WTC11 (cell line): Measurements from ENCODE around the gene GGCT. TPM values are rescaled to one million over a fixed set of nuclear protein-coding genes. Genes with fewer than 3 reads are reported as not detected.

Experiments used
- ATAC-seq: fragments of 200-7000 bp; cut with Tn5 transposase; 2 replicates; pipeline ENCODE4 v1.10.0; 2021; ENCODE audit warnings: mild to moderate bottlenecking, moderate library complexity
- CTCF ChIA-PET: fragments of 300-600 bp; sonication (Branson Sonifier 250); formaldehyde crosslinking; loops from one replicate; lab custom pipeline; 2021; ENCODE audit warnings: antibody characterized with exemption; lab: Charles Lee
- POLR2A ChIA-PET: fragments of 350-600 bp; sonication (Branson Sonifier 250); formaldehyde crosslinking; loops from one replicate; lab custom pipeline; 2021; ENCODE audit warnings: antibody characterized with exemption; lab: Charles Lee
- DNase-seq: peaks from one replicate; pipeline ENCODE4 v3.0.0; 2021; ENCODE audit warnings: low spot score
- H3K27ac Mint-ChIP-seq: 2 replicates; pipeline ENCODE4 v1.8.0; 2021; ENCODE audit warnings: mixed read lengths
- H3K27me3 Mint-ChIP-seq: 2 replicates; pipeline ENCODE4 v1.8.0; 2021; ENCODE audit warnings: low read depth, mild to moderate bottlenecking, moderate library complexity, mixed read lengths
- H3K36me3 Mint-ChIP-seq: 2 replicates; pipeline ENCODE4 v1.8.0; 2021; ENCODE audit warnings: mixed read lengths
- H3K4me1 Mint-ChIP-seq: 2 replicates; pipeline ENCODE4 v1.8.0; 2022; ENCODE audit warnings: mixed read lengths
- H3K4me3 Mint-ChIP-seq: 2 replicates; pipeline ENCODE4 v1.8.0; 2021; ENCODE audit warnings: mild to moderate bottlenecking, moderate library complexity, mixed read lengths
- H3K9me3 Mint-ChIP-seq: 2 replicates; pipeline ENCODE4 v1.8.0; 2021; ENCODE audit warnings: mixed read lengths
- AFF4 ChIP-seq: sonication (generic); formaldehyde crosslinking; IDR thresholded peaks from 2 replicates; pipeline ENCODE4 v1.8.1; 2023; ENCODE audit warnings: mild to moderate bottlenecking, missing genetic modification reagents, borderline replicate concordance
- E2F1 ChIP-seq: sonication (generic); formaldehyde crosslinking; IDR thresholded peaks from 2 replicates; pipeline ENCODE4 v1.8.0; 2022; ENCODE audit warnings: mild to moderate bottlenecking, missing genetic modification reagents
- FOXK1 ChIP-seq: sonication (generic); formaldehyde crosslinking; IDR thresholded peaks from 2 replicates; pipeline ENCODE4 v1.8.0; 2022; ENCODE audit warnings: mild to moderate bottlenecking, moderate library complexity, missing genetic modification reagents
- GTF2I ChIP-seq: fragments of 250-450 bp; sonication (Bioruptor Pico); conservative IDR thresholded peaks from 2 replicates; pipeline ENCODE4 v1.4.0; 2021; ENCODE audit warnings: mild to moderate bottlenecking
- HMGXB4 ChIP-seq: sonication (generic); formaldehyde crosslinking; IDR thresholded peaks from 2 replicates; pipeline ENCODE4 v1.8.1; 2023; ENCODE audit warnings: mild to moderate bottlenecking, moderate library complexity, missing genetic modification reagents
- OVOL2 ChIP-seq: fragments of 250-450 bp; sonication (Bioruptor Pico); IDR thresholded peaks from 2 replicates; pipeline ENCODE4 v1.9.0; 2021; ENCODE audit warnings: mild to moderate bottlenecking, borderline replicate concordance
- RELA ChIP-seq: sonication (generic); formaldehyde crosslinking; IDR thresholded peaks from 2 replicates; pipeline ENCODE4 v1.8.1; 2022; ENCODE audit warnings: missing genetic modification reagents, mild to moderate bottlenecking, borderline replicate concordance
- SOX15 ChIP-seq: fragments of 250-450 bp; sonication (Bioruptor Pico); IDR thresholded peaks from 2 replicates; pipeline ENCODE4 v1.9.0; 2021; ENCODE audit warnings: mild to moderate bottlenecking
- ZNF138 ChIP-seq: sonication (generic); formaldehyde crosslinking; conservative IDR thresholded peaks from 2 replicates; pipeline ENCODE4 v1.8.1; 2022; ENCODE audit warnings: mild to moderate bottlenecking, moderate library complexity, missing genetic modification reagents
- total RNA-seq: library from RNA; stranded (reverse); gene quantifications from 3 replicates; pipeline ENCODE4 v1.2.3, GENCODE V29; 2021
- TF ChIP-seq, protein P1 (sequence below): fragments of 250-450 bp; sonication (Bioruptor Pico); IDR thresholded peaks from 2 replicates; pipeline ENCODE4 v1.8.0; 2021; ENCODE audit warnings: mild to moderate bottlenecking
- TF ChIP-seq, protein P2 (sequence below): fragments of 250-450 bp; sonication (Bioruptor Pico); IDR thresholded peaks from 2 replicates; pipeline ENCODE4 v2.1.2; 2022; ENCODE audit warnings: mild to moderate bottlenecking, moderate library complexity
- TF ChIP-seq, protein P3 (sequence below): sonication (generic); formaldehyde crosslinking; IDR thresholded peaks from 2 replicates; pipeline ENCODE4 v1.8.1; 2022; ENCODE audit warnings: missing genetic modification reagents, borderline replicate concordance
- TF ChIP-seq, protein P4 (sequence below): sonication (generic); formaldehyde crosslinking; IDR thresholded peaks from 2 replicates; pipeline ENCODE4 v1.8.1; 2022; ENCODE audit warnings: mild to moderate bottlenecking, moderate library complexity, missing genetic modification reagents

Gene GGCT
- total RNA-seq, 1 experiment from 2014 or later = 95.4 TPM

DNA sequence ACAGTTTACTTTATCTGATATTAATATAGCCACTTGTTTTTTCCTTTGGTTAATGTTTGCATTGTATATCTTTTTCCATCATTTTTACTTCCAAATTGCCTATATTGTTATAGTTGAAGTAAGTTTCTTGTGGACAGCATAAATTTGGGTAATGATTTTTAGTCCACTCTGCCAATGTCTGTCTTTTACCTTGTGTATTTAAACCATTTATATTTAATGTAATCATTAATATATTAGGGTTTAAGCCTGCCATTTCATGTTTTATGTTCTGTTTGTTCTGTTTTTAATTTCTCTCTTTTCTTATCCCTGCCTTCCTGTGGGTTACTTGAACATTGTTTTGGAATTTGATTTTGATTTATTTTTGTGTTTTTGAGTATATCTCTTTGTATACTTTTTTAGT, 13.2 kb downstream of the GGCT start (continued):
- TF ChIP-seq RELA (CRISPR knock-in tag) (no peak), FOXK1 (CRISPR knock-in tag) (no peak), OVOL2 (CRISPR knock-in tag) (no peak), HMGXB4 (no peak), AFF4 (CRISPR knock-in tag) (no peak), GTF2I (no peak)
- TF ChIP-seq, protein P1, sequence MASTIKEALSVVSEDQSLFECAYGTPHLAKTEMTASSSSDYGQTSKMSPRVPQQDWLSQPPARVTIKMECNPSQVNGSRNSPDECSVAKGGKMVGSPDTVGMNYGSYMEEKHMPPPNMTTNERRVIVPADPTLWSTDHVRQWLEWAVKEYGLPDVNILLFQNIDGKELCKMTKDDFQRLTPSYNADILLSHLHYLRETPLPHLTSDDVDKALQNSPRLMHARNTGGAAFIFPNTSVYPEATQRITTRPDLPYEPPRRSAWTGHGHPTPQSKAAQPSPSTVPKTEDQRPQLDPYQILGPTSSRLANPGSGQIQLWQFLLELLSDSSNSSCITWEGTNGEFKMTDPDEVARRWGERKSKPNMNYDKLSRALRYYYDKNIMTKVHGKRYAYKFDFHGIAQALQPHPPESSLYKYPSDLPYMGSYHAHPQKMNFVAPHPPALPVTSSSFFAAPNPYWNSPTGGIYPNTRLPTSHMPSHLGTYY = no peak
- TF ChIP-seq, protein P2, sequence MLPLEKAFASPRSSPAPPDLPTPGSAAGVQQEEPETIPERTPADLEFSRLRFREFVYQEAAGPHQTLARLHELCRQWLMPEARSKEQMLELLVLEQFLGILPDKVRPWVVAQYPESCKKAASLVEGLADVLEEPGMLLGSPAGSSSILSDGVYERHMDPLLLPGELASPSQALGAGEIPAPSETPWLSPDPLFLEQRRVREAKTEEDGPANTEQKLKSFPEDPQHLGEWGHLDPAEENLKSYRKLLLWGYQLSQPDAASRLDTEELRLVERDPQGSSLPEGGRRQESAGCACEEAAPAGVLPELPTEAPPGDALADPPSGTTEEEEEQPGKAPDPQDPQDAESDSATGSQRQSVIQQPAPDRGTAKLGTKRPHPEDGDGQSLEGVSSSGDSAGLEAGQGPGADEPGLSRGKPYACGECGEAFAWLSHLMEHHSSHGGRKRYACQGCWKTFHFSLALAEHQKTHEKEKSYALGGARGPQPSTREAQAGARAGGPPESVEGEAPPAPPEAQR (CRISPR knock-in tag) = no peak

DNA sequence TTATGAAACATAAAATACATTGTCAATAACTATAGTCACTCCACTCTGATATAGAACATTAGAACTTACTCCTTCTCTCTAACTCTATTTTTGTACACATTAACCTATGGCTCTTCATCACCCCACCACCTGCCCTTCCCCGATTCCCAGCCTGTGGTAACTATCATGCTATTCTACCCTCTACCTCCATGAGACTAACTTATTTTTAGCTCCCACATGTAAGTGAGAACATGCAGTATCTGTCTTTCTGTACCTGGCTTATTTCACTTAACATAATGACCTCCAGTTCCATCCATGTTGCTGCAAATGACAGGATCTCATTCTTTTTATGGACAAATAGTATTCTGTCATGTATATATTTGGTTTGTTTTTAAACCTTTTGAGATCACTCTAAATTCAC, 17.3 kb downstream of the GGCT start:
- CTCF ChIA-PET = interaction anchor here (0.6 kb wide), 2 partner anchors 135 to 481 kb away, joined by 3 read pairs; no protein-coding TSS in a partner anchor

More for the DNA sequence above, 17.3 kb downstream of the GGCT start:
- Mint-ChIP-seq H3K4me1 (peaks cover 11% of the 10 kb centered on the region), H3K36me3 (peaks cover 13% of the 10 kb centered on the region), H3K9me3 (peaks cover 24% of the 10 kb centered on the region), H3K4me3 (no peak overlapping the region), H3K27me3 (no peaks in the 10 kb centered on the region; the same call in 1 of the 2 replicates), H3K27ac (no peak overlapping the region)
- no peak for ATAC-seq
- no peak for DNase-seq
- TF ChIP-seq, protein P3, sequence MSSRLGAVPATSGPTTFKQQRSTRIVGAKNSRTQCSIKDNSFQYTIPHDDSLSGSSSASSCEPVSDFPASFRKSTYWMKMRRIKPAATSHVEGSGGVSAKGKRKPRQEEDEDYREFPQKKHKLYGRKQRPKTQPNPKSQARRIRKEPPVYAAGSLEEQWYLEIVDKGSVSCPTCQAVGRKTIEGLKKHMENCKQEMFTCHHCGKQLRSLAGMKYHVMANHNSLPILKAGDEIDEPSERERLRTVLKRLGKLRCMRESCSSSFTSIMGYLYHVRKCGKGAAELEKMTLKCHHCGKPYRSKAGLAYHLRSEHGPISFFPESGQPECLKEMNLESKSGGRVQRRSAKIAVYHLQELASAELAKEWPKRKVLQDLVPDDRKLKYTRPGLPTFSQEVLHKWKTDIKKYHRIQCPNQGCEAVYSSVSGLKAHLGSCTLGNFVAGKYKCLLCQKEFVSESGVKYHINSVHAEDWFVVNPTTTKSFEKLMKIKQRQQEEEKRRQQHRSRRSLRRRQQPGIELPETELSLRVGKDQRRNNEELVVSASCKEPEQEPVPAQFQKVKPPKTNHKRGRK (CRISPR knock-in tag) = no peak
- TF ChIP-seq SOX15 (CRISPR knock-in tag) = no peak
- TF ChIP-seq E2F1 (CRISPR knock-in tag) = no peak
- TF ChIP-seq, protein P4, sequence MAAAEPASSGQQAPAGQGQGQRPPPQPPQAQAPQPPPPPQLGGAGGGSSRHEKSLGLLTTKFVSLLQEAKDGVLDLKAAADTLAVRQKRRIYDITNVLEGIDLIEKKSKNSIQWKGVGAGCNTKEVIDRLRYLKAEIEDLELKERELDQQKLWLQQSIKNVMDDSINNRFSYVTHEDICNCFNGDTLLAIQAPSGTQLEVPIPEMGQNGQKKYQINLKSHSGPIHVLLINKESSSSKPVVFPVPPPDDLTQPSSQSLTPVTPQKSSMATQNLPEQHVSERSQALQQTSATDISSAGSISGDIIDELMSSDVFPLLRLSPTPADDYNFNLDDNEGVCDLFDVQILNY (CRISPR knock-in tag) = no peak
- no peak for TF ChIP-seq ZNF138
- POLR2A ChIA-PET = no interaction called here
